Trophoblast cell (in vitro differentiated cells and primary cell): Measurements from ENCODE around the gene MRPS18B.

Source experiments
- DNase-seq, 2 donors: peaks; one replicate each; pipeline ENCODE4 v3.0.0-alpha.2; 2016
- H2AFZ ChIP-seq: 2 replicates; pipeline ENCODE4 v1.6.1; 2013; ENCODE audit warnings: low read length, moderate library complexity, mild to moderate bottlenecking; ENCODE audit not compliant: insufficient read depth, poor library complexity
- H2AK5ac ChIP-seq: 2 replicates; pipeline ENCODE4 v1.6.1; 2013; ENCODE audit warnings: mild to moderate bottlenecking, low read length
- H2BK120ac ChIP-seq: 2 replicates; pipeline ENCODE4 v1.6.1; 2013; ENCODE audit warnings: low read length, mild to moderate bottlenecking, moderate library complexity; ENCODE audit not compliant: insufficient read depth, poor library complexity
- H2BK12ac ChIP-seq: 2 replicates; pipeline ENCODE4 v1.6.1; 2013; ENCODE audit warnings: mild to moderate bottlenecking, low read length, moderate library complexity
- H2BK5ac ChIP-seq: 2 replicates; pipeline ENCODE4 v1.6.1; 2013; ENCODE audit warnings: low read length, low read depth, moderate library complexity, mild to moderate bottlenecking; ENCODE audit not compliant: poor library complexity
- H3K14ac ChIP-seq: 2 replicates; pipeline ENCODE4 v1.6.1; 2013; ENCODE audit warnings: mild to moderate bottlenecking, low read length
- H3K18ac ChIP-seq: 2 replicates; pipeline ENCODE4 v1.6.1; 2013; ENCODE audit warnings: mild to moderate bottlenecking, low read length
- H3K23ac ChIP-seq: 2 replicates; pipeline ENCODE4 v1.6.1; 2013; ENCODE audit warnings: low read length
- H3K27ac ChIP-seq: 2 replicates; pipeline ENCODE4 v1.5.1; 2013; ENCODE audit warnings: low read depth, mild to moderate bottlenecking, inconsistent platforms, low read length, moderate library complexity
- H3K27me3 ChIP-seq: 2 replicates; pipeline ENCODE4 v1.6.1; 2013; ENCODE audit warnings: inconsistent platforms, mild to moderate bottlenecking, low read length, moderate library complexity; ENCODE audit not compliant: insufficient read depth
- H3K36me3 ChIP-seq, 2 experiments: 1 replicate in 1 of 2; 2 replicates in 1 of 2; pipeline ENCODE4 v1.6.1; 2013; ENCODE audit warnings: low read length in 2 of 2, mild to moderate bottlenecking in 2 of 2, moderate library complexity in 1 of 2; ENCODE audit not compliant: insufficient read depth in 2 of 2, control insufficient read depth in 1 of 2
- H3K4ac ChIP-seq: 2 replicates; pipeline ENCODE4 v1.6.1; 2013; ENCODE audit warnings: low read depth, mild to moderate bottlenecking, low read length, moderate library complexity
- H3K4me1 ChIP-seq, 2 experiments: 1 replicate in 1 of 2; 2 replicates in 1 of 2; pipeline ENCODE4 v1.6.1; 2013; ENCODE audit warnings: low read length in 2 of 2, mild to moderate bottlenecking in 2 of 2, moderate library complexity in 1 of 2; ENCODE audit not compliant: insufficient read depth in 2 of 2, control insufficient read depth in 1 of 2
- H3K4me2 ChIP-seq: 2 replicates; pipeline ENCODE4 v1.6.1; 2013; ENCODE audit warnings: inconsistent platforms, mild to moderate bottlenecking, low read length, moderate library complexity
- H3K4me3 ChIP-seq: 2 replicates; pipeline ENCODE4 v1.5.1; 2013; ENCODE audit warnings: mild to moderate bottlenecking, low read depth, low read length, inconsistent platforms
- H3K79me1 ChIP-seq: one replicate; pipeline ENCODE4 v1.6.1; 2013; ENCODE audit warnings: low read length
- H3K79me2 ChIP-seq: 2 replicates; pipeline ENCODE4 v1.6.1; 2013; ENCODE audit warnings: low read length, mild to moderate bottlenecking; ENCODE audit not compliant: control insufficient read depth, insufficient read depth, poor library complexity
- H3K9ac ChIP-seq: 2 replicates; pipeline ENCODE4 v1.6.1; 2013; ENCODE audit warnings: mild to moderate bottlenecking, low read length
- H3K9me3 ChIP-seq: 2 replicates; pipeline ENCODE4 v1.6.1; 2013; ENCODE audit warnings: low read depth, mild to moderate bottlenecking, control low read depth, inconsistent platforms, low read length; ENCODE audit not compliant: insufficient read depth
- H4K12ac ChIP-seq: 2 replicates; pipeline ENCODE4 v1.6.1; 2013; ENCODE audit warnings: low read depth, mild to moderate bottlenecking, low read length, moderate library complexity
- H4K8ac ChIP-seq: 2 replicates; pipeline ENCODE4 v1.6.1; 2013; ENCODE audit warnings: low read depth, mild to moderate bottlenecking, low read length, moderate library complexity
- H4K91ac ChIP-seq: one replicate; pipeline ENCODE4 v1.6.1; 2013; ENCODE audit warnings: low read depth, mild to moderate bottlenecking, low read length, moderate library complexity
- WGBS: extraction: QIAGEN DNeasy Blood & Tissue Kit; methylation state at CpG from one replicate; pipeline ENCODE4 v1.1.7; 2013; ENCODE audit warnings: missing lambda C conversion rate; ENCODE audit not compliant: insufficient read length, insufficient coverage; ENCODE audit errors: extremely low coverage; 5-methylcytosine and 5-hydroxymethylcytosine counted together

Gene MRPS18B

GRCh38 chr6:30599625-30600324 is 17.9 kb upstream of the MRPS18B start:
- Histone ChIP-seq H3K36me3 (peaks cover 43 to 49% of the 10 kb centered on the region in 2 experiments), H3K27me3 (no peaks in the 10 kb centered on the region), H3K79me1 (no peaks in the 10 kb centered on the region), H4K91ac (no peak overlapping the region), H3K79me2 (no peaks in the 10 kb centered on the region), H4K12ac (no peak overlapping the region), H3K27ac (no peak overlapping the region), H2BK12ac (no peak overlapping the region), H2AFZ (no peak overlapping the region), H3K9ac (no peak overlapping the region), H2BK5ac (no peak overlapping the region), H3K4me3 (no peak overlapping the region), H3K4ac (no peak overlapping the region), H3K23ac (no peak overlapping the region), H3K18ac (no peak overlapping the region), H4K8ac (no peak overlapping the region), H3K9me3 (no peaks in the 10 kb centered on the region), H2BK120ac (no peak overlapping the region), H3K4me1 (no peaks in the 10 kb centered on the region), H3K14ac (no peak overlapping the region), H2AK5ac (no peak overlapping the region), H3K4me2 (no peak overlapping the region)
- WGBS = no CpG with 5 or more reads among the region's 13 CpGs
- DNase-seq = no peak

DNA sequence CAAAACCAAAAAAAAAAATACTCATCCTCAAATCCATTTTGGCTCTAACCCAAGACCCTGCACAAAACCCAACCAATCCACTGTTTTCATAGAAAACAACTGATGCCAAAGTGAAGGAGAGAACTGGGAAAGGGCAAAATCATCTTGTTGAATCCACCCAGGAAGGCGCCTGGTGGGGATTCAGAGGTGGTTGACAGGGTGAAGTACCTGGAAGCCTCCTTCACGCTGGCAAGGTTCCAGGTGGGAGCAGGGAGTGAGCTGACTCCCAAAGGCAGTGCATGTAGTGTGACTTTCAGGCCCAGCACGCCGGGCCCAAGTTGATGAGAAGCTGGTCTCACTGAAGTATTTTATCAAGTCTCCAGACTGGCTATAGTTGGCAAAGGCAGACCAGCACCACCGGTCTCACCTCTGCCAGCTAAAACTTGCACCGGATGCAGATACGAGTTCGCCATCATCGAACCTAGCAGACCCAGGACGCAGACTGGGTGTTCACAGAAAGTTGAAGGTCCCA is 17.1 kb upstream of the MRPS18B start:
- no peak overlapping the region for H3K23ac ChIP-seq
- no peak overlapping the region for H2AFZ ChIP-seq
- H4K91ac ChIP-seq = no peak overlapping the region
- H3K27me3 ChIP-seq = no peaks in the 10 kb centered on the region
- H3K27ac ChIP-seq = no peak overlapping the region
- no peak for DNase-seq
- no peak overlapping the region for H3K18ac ChIP-seq
- H4K12ac ChIP-seq = no peak overlapping the region
- H3K36me3 ChIP-seq = peaks cover 50 to 52% of the 10 kb centered on the region in 2 experiments
- H3K14ac ChIP-seq = no peak overlapping the region
- no peak overlapping the region for H3K4ac ChIP-seq
- no peaks in the 10 kb centered on the region for H3K79me2 ChIP-seq
- H2BK120ac ChIP-seq = no peak overlapping the region
- no peaks in the 10 kb centered on the region for H3K4me1 ChIP-seq
- no peak overlapping the region for H4K8ac ChIP-seq
- no peak overlapping the region for H2BK12ac ChIP-seq
- H3K4me2 ChIP-seq = no peak overlapping the region
- H3K9ac ChIP-seq = no peak overlapping the region
- no peaks in the 10 kb centered on the region for H3K9me3 ChIP-seq
- H3K79me1 ChIP-seq = no peaks in the 10 kb centered on the region
- H3K4me3 ChIP-seq = no peak overlapping the region
- WGBS = no CpG with 5 or more reads among the region's 10 CpGs
- no peak overlapping the region for H2BK5ac ChIP-seq
- H2AK5ac ChIP-seq = no peak overlapping the region

DNA sequence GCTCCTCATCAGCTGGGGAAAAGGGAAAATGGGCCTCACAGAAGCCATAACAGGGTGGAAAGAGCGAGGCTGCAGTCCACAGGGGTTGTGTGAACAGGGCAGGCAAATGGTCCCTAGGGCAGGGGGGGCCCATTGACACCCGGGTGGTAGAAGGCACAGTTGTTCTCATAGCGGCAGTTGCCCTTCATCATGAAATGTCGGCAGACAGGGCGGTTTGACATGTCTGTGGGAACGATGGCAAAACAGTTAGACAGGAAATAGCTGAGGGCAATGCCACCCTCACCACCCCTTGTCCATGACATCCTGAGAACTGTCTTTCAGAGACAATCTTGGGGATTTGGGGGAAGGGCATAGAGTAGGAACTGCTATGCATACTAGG is 16.2 kb upstream of the MRPS18B start:
- Histone ChIP-seq H3K23ac (no peak overlapping the region), H4K8ac (no peak overlapping the region), H3K14ac (no peak overlapping the region), H4K12ac (no peak overlapping the region), H2BK5ac (no peak overlapping the region), H4K91ac (no peak overlapping the region), H2AK5ac (no peak overlapping the region), H3K18ac (no peak overlapping the region), H3K79me1 (no peaks in the 10 kb centered on the region), H3K4me2 (no peak overlapping the region), H2AFZ (no peak overlapping the region), H3K9me3 (no peaks in the 10 kb centered on the region), H3K36me3 (peaks cover 58 to 59% of the 10 kb centered on the region in 2 experiments), H3K4me1 (no peaks in the 10 kb centered on the region), H2BK12ac (no peak overlapping the region), H3K79me2 (no peaks in the 10 kb centered on the region), H3K9ac (peak overlapping the region; percentile 59), H3K27ac (no peak overlapping the region), H3K4me3 (no peak overlapping the region), H3K27me3 (no peaks in the 10 kb centered on the region), H3K4ac (no peak overlapping the region), H2BK120ac (no peak overlapping the region)
- no CpG with 5 or more reads among the region's 6 CpGs for WGBS
- no peak for DNase-seq

DNA sequence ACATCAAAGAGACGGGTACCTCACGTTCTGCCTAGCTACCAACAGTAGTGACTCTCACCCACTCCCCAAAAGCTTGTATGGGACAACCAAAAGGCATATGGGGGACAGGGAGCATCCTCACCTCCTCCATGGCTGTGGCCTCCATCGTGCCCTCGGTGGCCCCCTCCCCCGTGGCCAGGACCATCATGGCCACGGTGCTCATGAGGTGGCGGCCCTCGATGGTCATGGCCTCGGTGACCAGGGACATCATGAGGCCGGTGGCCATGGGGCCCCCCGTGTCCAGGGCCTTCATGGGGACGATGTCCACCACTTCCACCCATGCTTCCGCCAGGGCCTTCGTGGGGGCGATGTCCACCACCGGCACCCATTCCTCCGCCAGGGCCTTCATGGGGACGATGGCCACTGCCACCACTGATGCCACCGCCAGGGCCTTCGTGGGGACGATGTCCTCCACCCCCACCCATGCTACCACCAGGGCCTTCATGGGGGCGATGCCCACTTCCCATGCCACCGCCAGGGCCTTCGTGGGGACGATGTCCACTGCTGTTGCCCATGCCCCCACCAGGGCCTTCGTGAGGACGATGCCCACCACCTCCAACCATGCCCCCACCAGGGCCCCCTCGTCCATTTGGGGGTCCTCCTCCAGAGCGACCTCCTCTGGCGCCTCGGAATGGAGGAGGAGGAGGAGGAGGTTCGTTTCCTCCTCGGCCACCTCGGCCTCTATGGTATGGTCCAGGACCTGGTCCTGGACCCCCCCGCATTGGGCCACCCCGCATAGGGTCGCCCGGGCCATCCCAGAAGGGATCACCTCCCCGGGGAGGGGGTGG is 15.6 kb upstream of the MRPS18B start:
- no peaks in the 10 kb centered on the region for H3K79me2 ChIP-seq
- no peak overlapping the region for H2BK5ac ChIP-seq
- no peak overlapping the region for H4K8ac ChIP-seq
- H3K23ac ChIP-seq = no peak overlapping the region
- H3K4ac ChIP-seq = no peak overlapping the region
- H3K4me2 ChIP-seq = no peak overlapping the region
- no peak overlapping the region for H2AFZ ChIP-seq
- peak overlapping the region; percentile 59 for H3K9ac ChIP-seq
- no peak overlapping the region for H2BK120ac ChIP-seq
- no CpG with 5 or more reads among the region's 39 CpGs for WGBS
- no peaks in the 10 kb centered on the region for H3K4me1 ChIP-seq
- no peak overlapping the region for H2AK5ac ChIP-seq
- H3K27ac ChIP-seq = no peak overlapping the region
- no peak overlapping the region for H2BK12ac ChIP-seq
- H3K79me1 ChIP-seq = no peaks in the 10 kb centered on the region
- no peak for DNase-seq
- H3K18ac ChIP-seq = no peak overlapping the region
- H4K91ac ChIP-seq = no peak overlapping the region
- no peak overlapping the region for H4K12ac ChIP-seq
- peak overlapping the region; percentile 16 for H3K4me3 ChIP-seq
- no peaks in the 10 kb centered on the region for H3K27me3 ChIP-seq
- peaks cover 61 to 62% of the 10 kb centered on the region in 2 experiments for H3K36me3 ChIP-seq
- H3K9me3 ChIP-seq = no peaks in the 10 kb centered on the region
- no peak overlapping the region for H3K14ac ChIP-seq
